Heart left ventricle (tissue), 16 donors: ENCODE data around the gene TCEANC2. TPM values are rescaled to one million over a fixed set of nuclear protein-coding genes. Genes with fewer than 3 reads are reported as not detected.

Experiments used
- ATAC-seq, 4 donors: fragments of 200-7000 bp; cut with Tn5 transposase; one replicate each; pipeline ENCODE4 v1.9.1; 2020 to 2022; ENCODE audit warnings: moderate library complexity in 4 of 4, mild to moderate bottlenecking in 3 of 4, moderate number of reproducible peaks in 1 of 4
- DNase-seq, 5 donors: peaks; one replicate each; pipeline ENCODE4 v3.0.0-alpha.2; 2020
- H3K27ac ChIP-seq, 12 donors: fragments of 200-600 bp; sonication (generic) in 4 of 12; one replicate each; pipeline versions ENCODE4 v1.5.0 to v1.8.0; 2016 to 2022; ENCODE audit warnings: mild to moderate bottlenecking in 2 of 12
- H3K27me3 ChIP-seq, 9 donors: fragments of 200-600 bp; sonication (generic) in 2 of 9; one replicate each; pipeline versions ENCODE4 v1.5.1 to v1.8.0; 2016 to 2022; ENCODE audit warnings: mild to moderate bottlenecking in 3 of 9
- H3K36me3 ChIP-seq, 9 donors: fragments of 200-600 bp; sonication (generic) in 2 of 9; one replicate each; pipeline versions ENCODE4 v1.5.0 to v1.8.0; 2018 to 2022; ENCODE audit warnings: mild to moderate bottlenecking in 2 of 9
- H3K4me1 ChIP-seq, 12 donors: fragments of 200-600 bp; sonication (generic) in 4 of 12; one replicate each; pipeline versions ENCODE4 v1.5.0 to v1.8.0; 2016 to 2022; ENCODE audit warnings: mild to moderate bottlenecking in 3 of 12
- H3K4me3 ChIP-seq, 12 donors: fragments of 200-600 bp; sonication (generic) in 4 of 12; one replicate each; pipeline versions ENCODE4 v1.5.0 to v1.8.0; 2017 to 2022; ENCODE audit warnings: mild to moderate bottlenecking in 9 of 12, moderate library complexity in 4 of 12
- H3K9me3 ChIP-seq, 12 donors: fragments of 200-600 bp; sonication (generic) in 4 of 12; one replicate each; pipeline versions ENCODE4 v1.5.0 to v1.8.0; 2016 to 2022; ENCODE audit warnings: mild to moderate bottlenecking in 1 of 12
- POLR2A ChIP-seq, 2 donors: fragments of 450-650 bp; IDR thresholded peaks; one replicate each; pipeline ENCODE4 v1.6.1; 2017; ENCODE audit warnings: antibody characterized with exemption in 2 of 2, mild to moderate bottlenecking in 2 of 2, moderate library complexity in 2 of 2
- WGBS, 4 donors: extraction: QIAGEN DNeasy Blood & Tissue Kit in 2 of 4; methylation state at CpG; one replicate each; pipeline versions ENCODE4 v1.1.5 to v1.1.7; 2013 to 2018; 5-methylcytosine and 5-hydroxymethylcytosine counted together
- intact Hi-C, 10 donors: fragments of 100-400 bp; cut with DNase I; formaldehyde crosslinking; loops; one replicate each; pipeline versions ENCODE4 v1.11.1 to v1.14.2; 2022
- microRNA-seq, 4 donors: library from miRNA; unstranded; fragments of <30 nt; microRNA quantifications; one replicate each; pipeline versions ENCODE4 to v1.2.0, GENCODE V29; 2017 to 2020
- polyA plus RNA-seq, 2 donors: library from polyadenylated mRNA; stranded (reverse); fragments of 200-250 nt; gene quantifications; one replicate each; pipeline ENCODE4 v1.2.3, GENCODE V29; 2013
- total RNA-seq, 9 donors: library from RNA; depleted of rRNA in 2 of 9; stranded (reverse); fragments of >200 nt in 2 of 9; fragmentation: NEBNext Ultra II Directional in 3 of 9; extraction: Animal tissue kit (Norgen Biotek cat#: 25700) in 3 of 9; gene quantifications; one replicate each; pipeline versions ENCODE4 v1.1.0 to v1.2.4, GENCODE V29; 2016 to 2023
- TF ChIP-seq, protein P1 (sequence below), 12 donors: fragments of 200-600 bp; sonication (generic) in 4 of 12; IDR thresholded peaks; one replicate each; pipeline versions ENCODE4 v1.5.0 to v1.8.0; 2018 to 2022; ENCODE audit warnings: antibody characterized with exemption in 12 of 12, mild to moderate bottlenecking in 5 of 12
- donor health status: ischemic (EF 13 %, LVEDD 7.1; RV severe dilation, severe dysfunction).
- donor health status: healthy with polysubstance abuse.
- donor health status: DM: no; HTN: yes; CAD: no.
- donor health status: DM: no; HTN: no; CAD: no.
- donor health status: ischemic (EF 25% LVEDD 6.9; RV normal size, moderate dysfunction).
- donor health status: ischemic (EF 25% LVEDD 5.7; RV mildly dilated, moderate dysfunction).
- donor health status: healthy.
- donor health status: DM: yes; HTN: yes; CAD: no.
- donor health status: ischemic (EF 35%, LVEDD 5.7; RV mildly dilated, moderate dysfunction).
- donor health status: nonischemic (EF 11% LVEDD 7.7; RV severe dilation, severe dysfunction).
- donor health status: DM: yes; HTN: yes; CAD: no.
- donor health status: PGD.
- donor health status: ischemic (EF 29% LVEDD 5.4; RV normal size, mild dysfunction).
- donor health status: nonischemic (EF 23%, LVEDD 6.1; RV moderate dilation, normal function).

Gene TCEANC2
- total and polyA plus RNA-seq, 11 donors = 2.4 to 6.6 (median 4.5) TPM

DNA sequence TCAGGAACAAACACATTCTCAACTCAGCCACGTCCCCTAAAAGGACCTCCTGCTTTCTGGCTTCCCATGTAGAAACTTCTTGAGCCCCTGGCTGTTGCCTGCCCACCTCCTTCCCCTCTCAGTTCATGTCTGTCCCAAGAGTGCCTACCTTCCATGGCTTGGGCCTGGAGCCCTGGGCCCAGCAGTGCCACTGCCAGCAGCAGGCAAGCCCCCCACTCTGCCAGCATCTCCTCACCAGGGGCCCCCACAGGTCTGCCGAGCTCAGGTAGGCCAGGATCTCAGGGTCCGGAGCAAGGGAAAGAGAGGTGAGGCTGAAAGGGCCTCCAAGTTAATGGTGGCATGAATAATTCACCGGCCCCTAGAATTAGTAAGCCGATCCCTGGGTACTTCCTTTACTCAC, 99.3 kb downstream of the TCEANC2 start, which contains the start of gene CDCP2:
Gene CDCP2 (minus strand): TSS at position 305 of the 400 bp plus-strand sequence. CDS start 78 bp downstream, at position 227.
- 94 to 97% (median 95%) methylated on average over 5 of the region's 5 CpGs for WGBS, 4 donors
- Histone ChIP-seq H3K4me3 (no peak within 1 kb of the TSS), H3K27ac (no peak within 1 kb of the TSS), H3K9me3 (no peaks in the 10 kb centered on the region), H3K4me1 (peaks cover 0 to 8% (median 0%) of the 10 kb centered on the region in 12 donors), H3K36me3 (no peaks in the 10 kb centered on the region), H3K27me3 (no peaks in the 10 kb centered on the region)
- TF ChIP-seq, protein P1, sequence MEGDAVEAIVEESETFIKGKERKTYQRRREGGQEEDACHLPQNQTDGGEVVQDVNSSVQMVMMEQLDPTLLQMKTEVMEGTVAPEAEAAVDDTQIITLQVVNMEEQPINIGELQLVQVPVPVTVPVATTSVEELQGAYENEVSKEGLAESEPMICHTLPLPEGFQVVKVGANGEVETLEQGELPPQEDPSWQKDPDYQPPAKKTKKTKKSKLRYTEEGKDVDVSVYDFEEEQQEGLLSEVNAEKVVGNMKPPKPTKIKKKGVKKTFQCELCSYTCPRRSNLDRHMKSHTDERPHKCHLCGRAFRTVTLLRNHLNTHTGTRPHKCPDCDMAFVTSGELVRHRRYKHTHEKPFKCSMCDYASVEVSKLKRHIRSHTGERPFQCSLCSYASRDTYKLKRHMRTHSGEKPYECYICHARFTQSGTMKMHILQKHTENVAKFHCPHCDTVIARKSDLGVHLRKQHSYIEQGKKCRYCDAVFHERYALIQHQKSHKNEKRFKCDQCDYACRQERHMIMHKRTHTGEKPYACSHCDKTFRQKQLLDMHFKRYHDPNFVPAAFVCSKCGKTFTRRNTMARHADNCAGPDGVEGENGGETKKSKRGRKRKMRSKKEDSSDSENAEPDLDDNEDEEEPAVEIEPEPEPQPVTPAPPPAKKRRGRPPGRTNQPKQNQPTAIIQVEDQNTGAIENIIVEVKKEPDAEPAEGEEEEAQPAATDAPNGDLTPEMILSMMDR (IDR thresholded peaks at IDR 0.05) = no peak
- intact Hi-C loops = no loop called here
- ATAC-seq (no peak), DNase-seq (no peak)

DNA sequence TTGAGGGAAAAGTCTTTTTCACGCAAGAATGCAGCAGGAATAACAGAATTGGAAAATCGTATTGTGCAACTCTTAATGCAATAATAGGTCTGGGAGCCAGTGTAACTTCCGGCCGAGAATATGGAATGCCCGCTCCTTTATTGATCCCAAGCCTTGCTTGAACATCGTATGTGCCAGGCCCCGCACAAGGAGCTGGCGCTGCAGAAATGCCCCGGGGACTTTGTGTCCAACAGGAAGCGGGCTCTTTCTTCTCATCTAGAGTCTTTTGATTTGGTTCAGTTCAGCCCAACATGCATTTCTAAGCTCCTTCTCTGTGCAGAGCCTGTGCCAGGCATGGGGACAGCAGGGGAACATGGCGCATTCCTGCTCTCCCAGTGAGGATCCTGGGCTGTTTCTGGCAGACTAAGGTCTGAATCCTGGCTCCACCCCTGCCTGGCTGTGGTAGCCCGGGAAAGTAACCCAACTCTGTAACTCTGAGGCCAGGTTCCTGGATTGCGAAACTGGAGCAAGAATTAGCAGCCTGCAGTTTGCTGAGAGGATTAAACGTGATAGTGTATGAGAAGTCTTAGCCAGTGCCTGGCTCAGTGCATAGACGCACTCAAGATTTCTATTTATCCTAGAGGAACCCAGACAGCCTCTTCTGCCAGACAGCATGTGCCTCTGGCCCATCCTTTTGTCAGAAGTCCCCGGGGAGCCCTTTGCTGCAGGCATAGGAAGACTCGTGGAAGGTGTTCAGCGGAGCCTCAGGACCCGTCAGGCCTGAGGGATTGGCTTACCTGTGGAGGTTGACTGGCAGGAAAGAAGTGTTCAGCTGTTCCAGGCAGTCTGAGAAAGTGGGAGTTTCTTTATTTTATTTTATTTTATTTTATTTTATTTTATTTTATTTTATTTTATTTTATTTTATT, 100.4 kb downstream of the TCEANC2 start:
- Histone ChIP-seq H3K36me3 (no peaks in the 10 kb centered on the region), H3K4me1 (peaks cover 0 to 8% (median 0%) of the 10 kb centered on the region in 12 donors), H3K27ac (no peak overlapping the region), H3K4me3 (no peak overlapping the region), H3K27me3 (no peaks in the 10 kb centered on the region), H3K9me3 (no peaks in the 10 kb centered on the region)
- WGBS, 4 donors = 63 to 74% (median 67%) methylated on average over 19 of the region's 19 CpGs
- ATAC-seq (peak; percentile 42 to 86 (median 68)), DNase-seq (peak in 1 of 5 donors; percentile 66)
- intact Hi-C loops = no loop called here
- TF ChIP-seq POLR2A (IDR thresholded peaks at IDR 0.05) = no peak
- TF ChIP-seq, protein P1 (IDR thresholded peaks at IDR 0.05) = no peak

Small RNA genes within 50 kb of the gene (microRNA-seq; reads per million reads assigned to microRNA genes)
- 0.77 to 2.2 (median 1.1) reads per million in 4 donors for gene MIR4781

Other genes with a start within 250 kb of the TCEANC2 start
- 1 to 10 TPM; 4.3 to 8.1 (median 6.5) TPM for gene NDC1, start 215.3 kb upstream of the TCEANC2 start, total RNA-seq
- gene NDC1, start 215.3 kb upstream of the TCEANC2 start, polyA plus RNA-seq = 1 to 10 TPM; 1.6 to 9.4 TPM
- gene YIPF1, start 163.8 kb upstream of the TCEANC2 start, total RNA-seq = 10 to 100 TPM; 11.2 to 23.5 (median 14.4) TPM
- 10 to 100 TPM in 1 of 2 donors, 1 to 10 TPM in 1; 8.7 to 29.5 TPM for gene YIPF1, start 163.8 kb upstream of the TCEANC2 start, polyA plus RNA-seq
- not detected for gene DIO1, start 159.4 kb upstream of the TCEANC2 start, total RNA-seq
- not detected for gene DIO1, start 159.4 kb upstream of the TCEANC2 start, polyA plus RNA-seq
- 10 to 100 TPM in 6 of 9 donors, 1 to 10 TPM in 3; 6.5 to 17.6 (median 12.3) TPM for gene IFT25, start 107.9 kb upstream of the TCEANC2 start, total RNA-seq
- gene IFT25, start 107.9 kb upstream of the TCEANC2 start, polyA plus RNA-seq = 10 to 100 TPM; 10.6 to 11.6 TPM
- gene LRRC42, start 107.3 kb upstream of the TCEANC2 start, total RNA-seq = 10 to 100 TPM; 10.9 to 18.5 (median 14.3) TPM
- 10 to 100 TPM in 1 of 2 donors, 1 to 10 TPM in 1; 3.7 to 18.2 TPM for gene LRRC42, start 107.3 kb upstream of the TCEANC2 start, polyA plus RNA-seq
- not detected for gene LDLRAD1, start 35.4 kb upstream of the TCEANC2 start, total RNA-seq
- not detected for gene LDLRAD1, start 35.4 kb upstream of the TCEANC2 start, polyA plus RNA-seq
- 100 to 1,000 TPM; 193 to 496 (median 352) TPM for gene TMEM59, start 404 bp upstream of the TCEANC2 start, total RNA-seq
- 100 to 1,000 TPM; 124 to 254 TPM for gene TMEM59, start 404 bp upstream of the TCEANC2 start, polyA plus RNA-seq
- under 1 TPM in 1 of 9 donors, not detected in 8; 0.29 TPM for gene CDCP2, start 99.4 kb downstream of the TCEANC2 start, total RNA-seq
- not detected for gene CDCP2, start 99.4 kb downstream of the TCEANC2 start, polyA plus RNA-seq
- gene CYB5RL, start 146.4 kb downstream of the TCEANC2 start, total RNA-seq = 1 to 10 TPM; 2.8 to 7.5 (median 4.4) TPM
- 1 to 10 TPM; 2.2 to 2.7 TPM for gene CYB5RL, start 146.4 kb downstream of the TCEANC2 start, polyA plus RNA-seq
- gene MRPL37, start 146.6 kb downstream of the TCEANC2 start, total RNA-seq = 100 to 1,000 TPM in 2 of 9 donors, 10 to 100 TPM in 7; 75.6 to 122 (median 89.3) TPM
- 10 to 100 TPM; 46.7 to 78.1 TPM for gene MRPL37, start 146.6 kb downstream of the TCEANC2 start, polyA plus RNA-seq